MV-4-11 (cell line): Measurements from ENCODE around the gene DGKK.

ENCODE experiments used
- DNase-seq: peaks from one replicate; lab custom pipeline; 2025; lab: John Stamatoyannopoulos, UW

Gene DGKK, protein sequence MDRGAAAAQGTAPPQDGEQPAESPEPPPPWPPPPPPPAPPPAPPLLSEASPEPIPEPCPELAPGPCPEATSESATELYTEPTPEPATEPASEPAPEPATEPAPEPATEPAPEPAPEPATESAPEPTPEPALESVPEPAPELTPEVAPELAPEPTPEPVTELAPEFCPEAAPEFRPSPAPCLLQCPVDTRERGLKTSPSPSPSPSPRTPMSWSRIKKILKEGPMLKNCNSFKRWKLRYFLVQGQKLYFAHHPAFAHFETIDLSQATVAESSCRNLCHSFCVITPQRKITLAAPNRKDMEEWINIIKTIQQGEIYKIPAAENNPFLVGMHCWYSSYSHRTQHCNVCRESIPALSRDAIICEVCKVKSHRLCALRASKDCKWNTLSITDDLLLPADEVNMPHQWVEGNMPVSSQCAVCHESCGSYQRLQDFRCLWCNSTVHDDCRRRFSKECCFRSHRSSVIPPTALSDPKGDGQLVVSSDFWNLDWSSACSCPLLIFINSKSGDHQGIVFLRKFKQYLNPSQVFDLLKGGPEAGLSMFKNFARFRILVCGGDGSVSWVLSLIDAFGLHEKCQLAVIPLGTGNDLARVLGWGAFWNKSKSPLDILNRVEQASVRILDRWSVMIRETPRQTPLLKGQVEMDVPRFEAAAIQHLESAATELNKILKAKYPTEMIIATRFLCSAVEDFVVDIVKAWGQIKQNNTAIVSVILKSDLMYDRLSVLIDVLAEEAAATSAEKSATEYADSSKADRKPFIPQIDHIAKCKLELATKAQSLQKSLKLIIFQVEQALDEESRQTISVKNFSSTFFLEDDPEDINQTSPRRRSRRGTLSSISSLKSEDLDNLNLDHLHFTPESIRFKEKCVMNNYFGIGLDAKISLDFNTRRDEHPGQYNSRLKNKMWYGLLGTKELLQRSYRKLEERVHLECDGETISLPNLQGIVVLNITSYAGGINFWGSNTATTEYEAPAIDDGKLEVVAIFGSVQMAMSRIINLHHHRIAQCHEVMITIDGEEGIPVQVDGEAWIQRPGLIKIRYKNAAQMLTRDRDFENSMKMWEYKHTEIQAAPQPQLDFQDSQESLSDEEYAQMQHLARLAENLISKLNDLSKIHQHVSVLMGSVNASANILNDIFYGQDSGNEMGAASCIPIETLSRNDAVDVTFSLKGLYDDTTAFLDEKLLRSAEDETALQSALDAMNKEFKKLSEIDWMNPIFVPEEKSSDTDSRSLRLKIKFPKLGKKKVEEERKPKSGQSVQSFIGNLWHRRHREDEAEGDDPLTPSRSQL

DNA sequence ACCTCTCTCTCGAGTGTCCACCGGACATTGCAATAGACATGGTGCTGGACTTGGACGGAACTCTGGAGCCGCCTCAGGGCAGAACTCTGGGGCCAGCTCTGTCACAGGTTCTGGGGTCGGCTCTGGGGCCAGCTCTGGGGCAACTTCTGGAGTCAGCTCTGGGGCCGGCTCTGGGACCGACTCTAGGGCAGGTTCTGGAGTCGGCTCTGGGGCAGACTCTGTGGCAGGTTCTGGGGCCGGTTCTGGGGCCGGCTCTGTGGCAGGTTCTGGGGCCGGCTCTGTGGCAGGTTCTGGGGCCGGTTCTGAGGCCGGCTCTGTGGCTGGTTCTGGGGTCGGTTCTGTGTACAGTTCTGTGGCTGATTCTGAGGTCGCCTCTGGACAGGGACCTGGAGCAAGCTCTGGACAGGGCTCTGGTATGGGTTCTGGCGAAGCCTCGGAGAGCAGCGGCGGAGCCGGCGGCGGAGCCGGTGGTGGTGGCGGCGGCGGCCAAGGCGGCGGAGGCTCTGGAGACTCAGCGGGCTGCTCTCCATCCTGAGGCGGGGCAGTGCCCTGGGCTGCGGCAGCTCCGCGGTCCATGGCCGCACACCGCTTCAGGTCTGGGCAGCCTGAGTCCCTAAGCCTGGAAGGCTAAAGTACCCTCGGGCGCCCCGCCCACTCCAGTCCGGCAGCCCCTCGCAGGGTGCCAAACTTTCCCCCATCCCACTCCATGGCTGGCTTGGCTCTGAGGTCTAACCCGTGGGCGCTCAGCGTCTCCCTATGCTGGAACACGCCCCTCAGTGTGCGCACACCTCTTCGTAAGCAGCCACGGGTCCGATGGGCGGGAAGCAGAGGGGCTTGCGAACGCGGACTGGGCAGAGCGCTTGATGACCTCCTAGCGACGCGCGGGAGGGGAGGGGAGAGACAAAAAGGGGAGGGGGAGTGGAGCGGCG, at the start of gene DGKK:
DGKK (minus strand) TSS at position 723 of the 929 bp plus-strand sequence; CDS start at position 576, 147 bp downstream.
- DNase-seq, result no peak

DNA sequence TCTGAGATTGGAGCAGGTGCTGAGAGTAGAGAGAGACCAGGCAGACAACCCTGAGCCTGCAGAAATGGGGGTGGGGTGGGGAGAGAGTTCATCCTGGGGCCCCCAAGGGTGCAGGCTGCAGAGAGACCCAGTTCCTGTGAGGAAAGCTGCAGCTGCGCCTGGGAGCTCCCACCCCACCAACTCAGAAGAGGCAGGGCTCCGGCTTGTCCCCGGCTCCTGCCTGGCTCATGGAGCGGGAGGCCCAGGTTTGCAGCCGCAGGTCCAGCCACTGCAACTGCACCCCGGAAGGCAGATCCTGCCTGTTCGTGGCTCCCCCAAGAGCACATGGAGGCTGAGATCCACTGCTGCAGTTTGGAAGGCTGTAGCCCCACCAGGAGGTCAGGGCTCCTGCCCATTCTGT, 44.2 kb upstream of the DGKK start:
- DNase-seq, result no peak

DNA sequence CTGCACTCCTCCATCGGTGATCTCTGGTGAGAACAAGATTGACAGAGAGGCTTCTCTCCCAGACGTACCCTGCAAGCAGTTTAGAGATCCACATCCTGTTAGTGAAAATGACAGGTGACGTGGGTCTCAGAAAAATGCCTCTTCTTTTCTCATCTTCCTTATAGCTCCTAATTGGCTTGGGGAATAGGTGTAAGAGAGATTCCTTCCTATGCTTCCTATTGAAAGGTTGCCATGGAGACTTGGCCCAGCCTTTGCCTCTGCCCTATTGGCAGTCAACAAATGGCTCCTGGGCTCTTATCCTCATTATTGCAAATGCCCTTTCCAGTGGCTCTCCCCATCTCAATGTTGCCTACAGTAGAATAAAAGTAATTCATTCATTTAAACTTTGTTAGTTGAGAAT, 26.5 kb upstream of the DGKK start:
- no peak for DNase-seq

DNA sequence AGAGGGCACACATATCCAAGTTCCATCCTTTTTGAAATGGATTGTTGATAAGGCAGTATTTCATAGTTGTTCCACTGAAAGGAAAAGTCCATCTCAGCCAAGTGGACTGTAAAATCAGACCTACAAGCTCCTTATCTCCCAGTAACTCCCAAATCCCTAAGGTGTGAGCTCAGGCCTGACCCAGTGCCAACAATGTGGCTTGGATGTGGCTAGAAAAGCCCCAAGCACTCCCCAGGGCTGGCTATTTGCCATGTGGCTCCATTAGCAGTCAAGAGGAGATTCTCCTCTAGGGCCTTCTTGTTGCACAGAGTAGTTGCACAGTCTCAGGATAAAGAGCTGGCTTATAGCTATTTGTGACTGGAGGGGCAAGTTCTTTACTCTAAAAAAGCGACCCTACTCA, 25.0 kb upstream of the DGKK start:
- no peak for DNase-seq

DNA sequence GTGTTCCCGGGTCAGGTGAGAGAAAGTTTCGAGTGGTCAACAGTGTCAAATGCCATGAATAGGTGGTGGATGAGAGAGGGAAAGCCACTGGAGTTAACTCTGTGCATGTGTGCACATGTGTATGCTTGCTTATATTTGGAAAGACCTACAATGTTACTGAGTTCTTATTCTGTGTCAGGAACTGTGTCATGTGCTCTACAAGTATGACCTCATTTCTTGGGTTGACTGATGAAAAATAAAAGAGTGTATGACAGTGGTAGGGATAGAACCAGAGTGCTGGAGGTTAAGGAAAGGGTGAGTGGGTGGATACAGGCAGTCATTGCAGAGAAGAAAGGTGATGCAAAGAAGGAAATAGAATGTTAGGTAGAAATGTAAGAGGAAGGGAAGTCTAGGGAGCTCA, 22.1 kb upstream of the DGKK start:
- DNase-seq, result no peak

DNA sequence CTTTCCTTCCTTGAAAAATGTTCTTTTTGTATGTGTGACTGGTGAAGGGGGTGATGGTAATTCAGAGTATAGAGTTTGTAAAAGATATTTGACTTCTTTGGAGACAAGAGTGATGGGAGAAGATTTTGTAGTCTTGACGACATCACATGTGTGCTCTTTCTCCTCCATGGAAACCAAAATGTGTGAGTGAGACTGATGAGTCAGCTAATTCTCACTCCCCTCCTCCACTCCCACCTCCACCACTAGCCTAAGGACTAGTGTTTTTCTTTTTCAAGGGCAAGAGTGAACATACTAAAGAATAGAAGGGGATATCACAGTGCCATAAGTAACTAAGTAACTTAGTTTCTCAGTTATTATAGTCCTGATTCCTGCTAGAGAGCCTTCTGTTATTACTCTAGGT, 14.0 kb upstream of the DGKK start:
- no peak for DNase-seq

DNA sequence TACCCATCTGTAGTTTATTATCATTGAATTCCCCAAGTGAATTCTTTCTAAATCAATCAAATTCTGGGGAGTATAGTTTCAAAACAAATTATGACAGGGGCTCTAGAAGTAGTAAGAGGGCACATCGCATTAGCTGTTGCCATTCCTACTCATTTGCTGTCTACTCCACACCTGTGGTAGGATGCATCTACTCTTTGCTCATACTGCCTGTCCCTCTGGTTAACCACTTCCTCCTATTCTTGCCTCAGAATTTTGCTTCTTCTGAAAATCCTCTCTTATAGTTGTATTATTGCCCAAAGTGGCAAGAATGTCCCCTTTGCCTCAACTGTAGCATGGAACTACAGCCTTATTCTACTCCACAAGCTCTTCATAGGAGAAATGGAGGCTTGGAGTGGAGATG, 12.7 kb upstream of the DGKK start:
- peak; percentile 36 for DNase-seq

DNA sequence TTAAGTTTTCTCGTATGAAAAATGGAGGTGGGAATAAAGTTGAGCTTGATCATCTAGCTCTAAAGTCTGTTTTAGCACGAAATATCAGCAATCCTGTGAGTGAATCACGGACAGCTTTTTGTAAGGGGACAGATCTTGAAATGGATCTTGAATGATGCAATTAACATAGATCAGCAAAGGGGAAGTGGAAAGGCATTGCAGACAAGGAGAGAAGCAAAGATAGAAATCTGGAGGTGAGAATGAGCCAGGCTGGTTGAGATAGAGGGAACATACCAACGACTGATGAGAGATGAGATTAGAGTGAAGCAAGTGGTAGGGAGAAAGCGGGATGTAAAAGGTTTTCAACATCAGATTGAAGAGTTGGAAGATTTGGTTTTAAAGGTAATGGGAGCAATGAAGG, 4.6 kb upstream of the DGKK start:
- DNase-seq, result peak; percentile 2

DNA sequence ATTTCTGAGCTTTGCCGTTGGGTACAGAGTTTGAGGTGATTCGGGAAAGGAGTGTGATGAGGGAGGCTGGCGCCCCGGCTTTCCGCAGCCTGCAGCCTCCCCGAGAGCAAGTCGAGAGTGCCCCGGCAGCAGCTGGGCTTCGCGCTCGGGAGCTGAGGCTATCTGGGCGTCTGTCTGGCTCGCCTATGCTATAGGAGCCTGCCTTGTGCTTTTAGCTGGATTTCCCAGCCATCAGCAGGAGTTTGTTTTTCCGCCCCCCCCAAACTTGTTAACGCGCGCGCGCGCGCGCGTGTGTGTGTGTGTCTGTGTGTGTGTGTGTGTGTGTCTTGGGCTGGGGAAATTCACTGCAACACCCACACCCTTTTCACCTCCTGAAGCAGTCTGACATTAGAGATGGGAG, 765 bp upstream of the DGKK start:
- no peak for DNase-seq

DNA sequence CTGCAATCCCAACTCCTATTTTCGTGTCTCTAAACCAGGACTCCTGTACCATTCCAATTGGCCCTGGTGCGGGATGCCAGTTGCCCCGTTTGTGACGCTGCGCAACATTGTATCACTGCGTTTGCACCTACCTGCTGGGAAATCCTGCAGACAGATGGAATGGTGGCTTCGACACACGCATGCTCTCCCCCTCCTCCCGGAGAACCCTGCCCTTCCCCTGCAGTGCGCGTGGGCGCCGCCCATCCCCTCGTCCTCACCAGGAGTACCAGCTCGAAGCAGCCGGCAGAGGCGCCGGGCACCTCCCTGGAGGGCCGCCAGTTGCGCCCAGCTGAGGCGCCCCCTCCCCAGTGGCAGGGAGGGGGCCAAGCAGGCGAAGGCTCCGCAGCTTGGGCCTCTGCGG, 1.4 kb downstream of the DGKK start:
- DNase-seq, result no peak

DNA sequence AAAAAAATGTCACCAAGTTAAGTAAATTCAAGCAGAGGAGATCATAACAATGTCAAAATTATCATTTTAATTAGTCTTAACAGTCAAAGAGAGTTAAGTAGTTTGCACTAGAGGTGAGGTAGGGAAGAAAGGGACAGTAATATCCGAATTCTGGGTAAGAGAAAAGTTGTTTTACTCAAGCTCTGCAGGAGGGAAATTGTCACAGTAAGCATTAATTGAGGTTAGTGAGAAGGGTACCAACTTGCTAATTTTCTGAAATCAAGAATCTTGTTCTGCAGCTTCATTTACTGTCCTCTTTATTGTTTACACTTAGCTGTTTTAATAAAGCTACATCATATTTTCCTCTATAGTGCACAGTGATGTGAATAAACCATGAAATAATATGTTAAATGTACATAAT, 11.0 kb downstream of the DGKK start:
- DNase-seq, result no peak

DNA sequence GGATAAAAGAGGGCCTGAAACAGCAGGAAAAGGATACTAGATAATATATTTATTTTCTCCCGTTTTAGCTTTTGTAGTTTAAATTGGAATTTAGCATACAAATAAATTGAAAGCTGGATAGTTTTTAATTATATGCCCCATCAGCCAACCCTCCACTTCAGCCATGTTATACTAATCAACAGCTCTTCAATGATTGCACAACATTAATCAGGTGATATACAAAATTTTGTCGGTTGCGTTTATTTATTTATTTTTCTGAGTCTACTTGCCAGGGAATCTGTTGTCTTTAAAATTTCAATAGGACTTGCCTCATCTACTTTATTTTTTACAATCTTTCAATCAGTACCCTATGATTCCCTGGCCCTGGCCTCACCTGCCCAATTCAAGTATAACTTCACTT, 12.1 kb downstream of the DGKK start:
- no peak for DNase-seq

DNA sequence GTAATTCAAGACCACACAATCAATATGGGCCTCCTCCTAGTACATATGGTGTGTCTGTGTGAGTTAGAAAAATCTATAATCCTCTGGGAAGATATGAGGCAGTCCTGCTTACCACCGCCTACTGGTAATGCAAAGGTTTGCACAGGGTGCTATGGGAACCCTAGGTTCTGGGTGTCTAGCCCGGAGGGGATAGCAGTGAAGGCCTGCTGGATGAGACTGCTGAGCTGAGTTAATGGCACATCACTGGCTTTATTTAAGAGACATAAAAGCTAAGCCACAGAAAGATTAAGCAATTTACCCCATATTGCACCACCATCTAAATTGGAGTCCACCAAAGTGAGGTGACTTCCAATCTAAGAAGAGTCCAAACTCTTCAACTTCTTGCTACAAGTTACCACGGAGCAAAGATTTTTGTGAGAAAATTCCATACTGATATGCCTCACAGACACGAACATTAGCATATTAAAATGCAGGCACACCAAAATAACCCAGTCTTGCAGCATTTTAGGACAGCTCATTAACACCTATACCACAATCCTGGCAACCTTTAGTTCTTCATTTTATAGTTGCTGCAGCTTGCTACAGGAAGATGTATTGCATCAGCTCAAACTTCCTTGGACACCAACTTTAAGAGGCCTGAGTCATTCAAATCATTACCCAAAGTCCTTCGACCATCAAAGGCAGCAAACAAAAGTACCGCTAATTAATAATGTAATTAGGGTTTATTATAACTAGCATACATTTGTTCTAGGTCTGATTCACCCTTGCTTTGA, 13.7 kb downstream of the DGKK start:
- peak; percentile 14 for DNase-seq

DNA sequence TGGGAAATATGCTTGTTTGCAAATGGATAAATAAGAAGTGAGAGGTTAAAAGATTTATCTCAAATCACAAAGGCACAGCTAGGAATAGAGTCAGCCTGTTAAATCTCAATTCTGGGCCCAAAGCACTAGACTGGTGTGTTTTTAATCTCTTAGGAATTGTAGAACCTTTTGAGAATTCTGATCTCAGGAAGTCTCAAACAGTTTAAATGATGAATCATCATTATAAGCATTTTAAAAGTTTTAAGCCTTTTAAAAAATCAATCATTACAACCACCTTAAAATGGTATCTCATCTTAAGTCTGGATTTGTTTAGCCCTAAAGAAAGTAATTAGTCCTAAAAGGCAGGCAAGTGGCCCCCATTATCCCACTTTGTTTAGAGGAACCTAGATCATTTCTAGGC, 17.8 kb downstream of the DGKK start:
- no peak for DNase-seq

DNA sequence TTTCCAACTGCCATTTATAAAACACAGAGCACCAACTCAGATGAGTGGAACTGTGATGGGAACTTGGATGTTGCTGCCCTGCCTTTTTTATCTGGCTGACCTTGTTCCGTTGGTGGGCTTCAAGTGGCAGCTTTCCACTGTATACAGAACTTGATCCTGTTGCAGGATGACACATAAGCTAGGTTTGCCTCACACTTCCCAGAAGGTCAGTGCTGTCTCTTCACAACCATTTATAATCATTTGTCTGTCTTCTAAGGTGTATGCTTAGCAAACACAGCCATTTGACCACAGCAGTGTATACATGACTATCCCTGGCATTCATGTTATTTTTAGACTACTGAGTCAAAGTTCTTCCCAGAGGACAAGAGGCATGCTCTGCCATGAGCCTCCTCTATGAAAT, 20.3 kb downstream of the DGKK start:
- DNase-seq, result no peak

DNA sequence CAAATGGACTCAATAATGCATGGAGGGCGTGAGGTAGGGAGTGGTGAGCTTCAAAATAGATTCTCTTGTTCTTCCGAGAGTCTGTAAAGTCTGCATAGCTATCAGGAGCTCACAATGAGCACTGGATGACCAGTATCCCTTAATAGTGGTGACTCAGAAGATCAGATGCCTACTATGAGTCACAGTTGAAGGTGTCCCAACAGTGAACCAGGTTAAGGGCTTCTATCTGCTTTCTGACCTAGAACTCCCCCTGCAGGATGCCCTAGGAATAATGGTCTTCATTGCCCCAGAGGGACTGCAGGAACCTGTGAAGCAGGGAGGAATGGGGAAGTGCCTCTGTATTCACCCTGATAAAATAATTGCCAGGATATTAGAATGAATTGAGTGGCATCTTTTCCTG, 22.1 kb downstream of the DGKK start:
- peak; percentile 3 for DNase-seq

DNA sequence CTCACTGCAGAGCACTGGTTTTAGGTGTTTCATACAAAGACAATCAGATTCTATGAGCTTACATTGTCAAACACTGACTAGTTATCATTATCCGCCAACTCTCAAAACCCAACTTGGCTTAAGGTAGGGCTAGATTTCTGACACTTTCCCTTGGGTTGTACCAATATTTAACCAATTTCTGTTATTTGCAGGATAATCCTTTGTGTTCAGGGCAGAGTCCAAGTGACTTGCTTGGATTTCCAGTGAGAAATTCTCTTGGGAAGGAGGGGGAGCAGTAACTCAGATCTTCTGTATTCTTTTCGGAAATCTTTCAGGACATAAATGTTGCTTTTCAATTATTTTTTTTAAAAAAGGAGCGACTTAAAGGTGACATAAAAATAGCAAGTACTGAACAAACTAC, 23.1 kb downstream of the DGKK start:
- DNase-seq, result no peak

DNA sequence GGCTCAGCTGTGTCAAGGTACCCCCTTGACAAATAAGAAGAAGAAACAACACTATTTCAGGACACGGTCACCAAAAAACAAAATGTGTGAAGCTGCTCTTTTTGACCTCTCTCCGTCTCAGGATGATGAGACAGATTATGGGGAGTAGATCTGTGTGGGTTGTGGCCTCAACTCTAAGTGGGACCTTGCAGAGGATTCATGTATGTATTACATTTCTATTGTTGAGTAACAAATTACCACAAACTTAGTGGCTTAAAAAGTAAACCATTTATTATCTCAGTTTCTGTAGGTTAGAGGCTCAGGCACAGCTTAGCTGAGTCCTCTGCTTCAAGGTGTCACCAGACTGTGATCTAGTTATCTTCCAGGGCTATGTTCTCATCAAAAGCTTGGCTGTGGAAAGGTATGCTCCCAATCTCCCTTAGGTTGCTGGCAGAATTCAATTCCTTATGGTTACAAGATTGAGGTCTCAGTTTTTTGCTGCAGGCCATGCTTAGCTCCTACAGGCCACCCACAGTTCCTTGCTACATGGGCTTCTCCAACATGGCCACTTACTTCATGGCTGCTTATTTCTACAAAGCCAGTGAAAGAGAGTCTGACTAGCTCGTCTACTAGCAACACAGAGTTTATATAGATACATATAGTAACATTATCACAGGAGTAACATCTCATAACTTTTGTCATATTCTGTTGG, 28.1 kb downstream of the DGKK start:
- no peak for DNase-seq

DNA sequence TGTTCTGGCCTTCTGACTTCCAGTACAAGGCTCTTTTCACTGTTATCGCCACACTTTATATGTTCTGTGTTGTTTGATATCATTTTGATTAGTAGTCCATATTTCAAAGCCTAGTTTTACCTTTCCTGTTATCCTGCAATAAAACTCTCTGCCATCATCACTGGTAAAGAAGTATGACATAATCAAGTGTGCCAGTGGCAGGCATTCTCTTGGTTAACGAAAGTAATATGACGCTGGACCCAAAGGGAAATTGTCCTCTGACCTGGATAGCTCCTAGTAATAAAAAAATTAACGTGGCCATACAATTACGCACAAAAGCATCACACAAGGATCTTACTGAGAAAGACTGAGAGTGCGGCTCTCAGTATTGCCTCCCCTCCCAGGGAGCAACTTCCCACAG, 33.8 kb downstream of the DGKK start:
- DNase-seq, result no peak

DNA sequence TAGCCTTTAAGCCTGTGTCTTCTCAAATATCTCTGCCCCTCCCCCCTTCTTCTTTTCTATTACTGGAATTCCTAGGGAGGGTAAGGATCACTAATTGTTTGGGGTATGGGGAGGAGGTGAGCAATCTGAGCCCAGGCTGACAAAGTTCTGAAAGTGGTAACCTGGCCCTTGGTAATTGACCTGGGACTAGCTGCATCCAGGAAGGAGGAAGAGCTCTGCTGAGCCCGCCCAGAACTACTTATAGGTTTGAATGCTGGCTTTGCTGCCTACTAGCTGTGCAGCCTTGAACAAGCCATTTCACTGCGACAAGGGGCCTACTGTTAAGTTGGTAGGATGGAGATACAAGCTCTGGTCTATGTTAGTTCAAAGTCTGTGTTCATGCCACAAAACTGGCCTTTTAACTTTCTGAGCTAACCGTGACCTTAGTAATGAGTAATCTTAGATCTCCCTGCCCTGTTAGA, 37.8 kb downstream of the DGKK start:
- DNase-seq, result no peak
